Mammary epithelial cell (primary cell): Measurements from ENCODE around the gene ZBTB38.

Experiments used
- CTCF ChIP-seq, 2 donors: IDR thresholded peaks in 1 of 2; conservative IDR thresholded peaks in 1 of 2; 2 replicates each; pipeline ENCODE4 v1.5.1; 2011 to 2012; ENCODE audit warnings: inconsistent platforms in 2 of 2, low read length in 2 of 2, mild to moderate bottlenecking in 2 of 2, control low read depth in 1 of 2, low read depth in 1 of 2; ENCODE audit not compliant: insufficient read depth in 1 of 2; ENCODE audit errors: extremely low read depth in 1 of 2
- EZH2 ChIP-seq: IDR thresholded peaks from 2 replicates; pipeline ENCODE4 v1.6.1; 2012; ENCODE audit warnings: low read length, inconsistent platforms, borderline replicate concordance

- TF ChIP-seq EZH2 (no peak), CTCF (conservative IDR thresholded peaks at IDR 0.05 in 1 of 2, IDR thresholded peaks at IDR 0.05 in 1 of 2; ENCODE audit: extremely low read depth in 1 of 2, insufficient read depth in 1 of 2, low read depth in 1 of 2, low read length in 2 of 2) (no peak)
These were observed 1.1 kb upstream of the ZBTB38 start for GRCh38 chr3:141367038-141367730.
